ENCODE data around the gene PUS3. TPM values are rescaled to one million over a fixed set of nuclear protein-coding genes. Genes with fewer than 3 reads are reported as not detected.
A peak's percentile ranks its signal among the peaks of the same experiment; 100 is the strongest.
"Not testable (repeated sequence)": the region's sequence is repeated elsewhere in the genome, so short reads cannot be mapped to it uniquely, and the experiment has no call there.

The PUS3 gene
- total RNA-seq, 1 experiment from 2014 or later = 7.6 TPM

GRCh38 chr11:125871391-125872137, 31.4 kb downstream of the PUS3 start:
- DNase-seq (ENCODE audit: low spot score) = peak; percentile 71

DNA sequence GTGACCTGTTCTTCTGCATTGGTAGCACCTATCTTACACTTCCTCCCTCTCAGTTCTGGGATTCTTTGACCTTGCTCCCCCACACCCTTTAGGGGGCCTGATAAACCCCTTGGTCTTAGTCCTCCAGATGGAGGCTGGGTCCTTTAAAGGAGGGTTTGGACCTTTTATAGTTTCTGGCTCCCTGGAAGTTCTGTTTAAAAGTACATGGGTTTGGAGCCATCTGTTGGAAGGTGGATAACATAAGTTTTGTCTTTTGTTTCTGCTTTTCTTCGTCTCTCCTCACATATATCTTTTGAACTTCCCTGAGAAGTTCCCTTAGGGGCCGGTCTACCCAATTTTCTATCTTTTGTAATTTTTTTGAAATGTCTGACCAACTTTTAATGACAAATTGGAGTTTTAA, 33.5 kb downstream of the PUS3 start:
- DNase-seq (ENCODE audit: low spot score) = no peak

DNA sequence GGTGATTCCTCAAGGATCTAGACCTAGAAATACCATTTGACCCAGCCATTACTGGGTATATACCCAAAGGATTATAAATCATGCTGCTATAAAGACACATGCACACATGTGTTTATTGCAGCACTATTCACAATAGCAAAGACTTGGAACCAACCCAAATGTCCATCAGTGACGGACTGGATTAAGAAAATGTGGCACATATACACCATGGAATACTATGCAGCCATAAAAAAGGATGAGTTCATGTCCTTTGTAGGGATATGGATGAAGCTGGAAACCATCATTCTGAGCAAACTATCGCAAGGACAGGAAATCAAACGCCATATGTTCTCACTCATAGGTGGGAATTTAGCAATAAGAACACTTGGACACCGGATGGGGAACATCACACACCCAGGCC, 37.7 kb downstream of the PUS3 start:
- not testable (repeated sequence) for DNase-seq (ENCODE audit: low spot score)

DNA sequence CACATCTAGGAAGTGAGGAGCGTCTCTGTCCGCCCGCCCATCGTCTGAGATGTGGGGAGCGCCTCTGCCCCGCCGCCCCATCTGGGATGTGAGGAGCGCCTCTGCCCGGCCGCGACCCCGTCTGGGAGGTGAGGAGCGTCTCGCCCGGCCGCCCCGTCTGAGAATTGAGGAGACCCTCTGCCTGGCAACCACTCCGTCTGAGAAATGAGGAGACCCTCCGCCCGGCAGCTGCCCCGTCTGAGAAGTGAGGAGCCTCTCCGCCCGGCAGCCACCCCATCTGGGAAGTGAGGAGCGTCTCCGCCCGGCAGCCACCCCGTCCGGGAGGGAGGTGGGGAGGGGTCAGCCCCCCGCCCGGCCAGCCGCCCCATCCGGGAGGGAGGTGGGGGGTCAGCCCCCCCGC, 40.2 kb downstream of the PUS3 start:
- DNase-seq (ENCODE audit: low spot score) = not testable (repeated sequence)

- peak; percentile 16 for DNase-seq (ENCODE audit: low spot score)
Measured at GRCh38 chr11:125857670-125858069, 45.3 kb downstream of the PUS3 start.

GRCh38 chr11:125846188-125846587, 56.8 kb downstream of the PUS3 start:
- DNase-seq (ENCODE audit: low spot score) = no peak

Other genes starting within 250 kb of the PUS3 start
- gene ACRV1, start 222.4 kb downstream of the PUS3 start, total RNA-seq (2014; rRNA removed; shearing (Covaris generic)) = not detected in 2 replicates
- not detected in 2 replicates for gene PATE1, start 156.9 kb downstream of the PUS3 start, total RNA-seq (2014; rRNA removed; shearing (Covaris generic))
- not detected in 2 replicates for gene PATE2, start 124.4 kb downstream of the PUS3 start, total RNA-seq (2014; rRNA removed; shearing (Covaris generic))
- not detected in 2 replicates for gene PATE3, start 115.1 kb downstream of the PUS3 start, total RNA-seq (2014; rRNA removed; shearing (Covaris generic))
- not detected in 2 replicates for gene PATE4, start 69.9 kb downstream of the PUS3 start, total RNA-seq (2014; rRNA removed; shearing (Covaris generic))
- gene HYLS1, start 15.5 kb downstream of the PUS3 start, total RNA-seq (2014; rRNA removed; shearing (Covaris generic)) = 6.9 and 7.2 TPM in 2 replicates
- not detected in 2 replicates for gene DDX25, start 1.3 kb upstream of the PUS3 start, total RNA-seq (2014; rRNA removed; shearing (Covaris generic))
- 0.03 and 0.08 TPM in 2 replicates for gene VSIG10L2, start 42.8 kb upstream of the PUS3 start, total RNA-seq (2014; rRNA removed; shearing (Covaris generic))
- 4.7 and 4.8 TPM in 2 replicates for gene CDON, start 159.7 kb upstream of the PUS3 start, total RNA-seq (2014; rRNA removed; shearing (Covaris generic))